Activated naive CD4-positive, alpha-beta T cell treated with anti-CD3 and anti-CD28 coated beads, Interleukin-2, amount 10 ng/mL, durations not matched to agents 7 days and 5 days (primary cell): Measurements from ENCODE around the gene TMOD4.

Experiments used
- CTCF ChIA-PET: fragments of 350-600 bp; sonication (Branson Sonifier 250); formaldehyde crosslinking; loops from one replicate; lab custom pipeline; 2021; ENCODE audit warnings: antibody characterized with exemption; lab: Charles Lee
- DNase-seq: peaks from one replicate; pipeline ENCODE4 v3.0.0-alpha.2; 2020
- H3K27ac Mint-ChIP-seq: one replicate; pipeline ENCODE4 v1.8.0; 2021; ENCODE audit warnings: mild to moderate bottlenecking, moderate library complexity, mixed read lengths
- H3K27me3 Mint-ChIP-seq: one replicate; pipeline ENCODE4 v1.8.0; 2021; ENCODE audit warnings: mild to moderate bottlenecking, mixed read lengths
- H3K36me3 Mint-ChIP-seq: one replicate; pipeline ENCODE4 v1.8.0; 2021; ENCODE audit warnings: mixed read lengths
- H3K4me1 Mint-ChIP-seq: one replicate; pipeline ENCODE4 v1.8.0; 2021; ENCODE audit warnings: mixed read lengths
- H3K4me3 Mint-ChIP-seq: one replicate; pipeline ENCODE4 v1.8.0; 2021; ENCODE audit warnings: mild to moderate bottlenecking, moderate library complexity, mixed read lengths
- H3K9me3 Mint-ChIP-seq: one replicate; pipeline ENCODE4 v1.8.0; 2021; ENCODE audit warnings: mixed read lengths

The TMOD4 gene

DNA sequence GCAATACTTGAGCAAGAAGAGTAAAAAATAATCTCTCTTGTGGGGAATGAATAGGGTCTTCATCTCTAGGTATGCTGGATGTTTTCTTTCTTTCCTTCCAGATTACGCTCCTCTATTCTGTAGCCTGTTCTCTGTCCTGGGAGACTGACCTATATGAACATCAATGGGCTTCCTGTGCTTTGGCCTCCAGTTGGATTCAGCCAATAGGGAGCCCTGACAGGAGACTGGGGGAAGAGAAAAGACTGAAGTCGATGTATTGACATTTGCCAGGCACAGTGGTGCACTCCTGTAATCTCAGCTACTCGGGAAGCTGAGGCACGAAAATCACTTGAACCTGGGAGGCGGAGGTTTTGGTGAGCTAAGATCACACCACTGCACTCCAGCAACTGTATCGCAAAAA is 47.0 kb downstream of the TMOD4 start:
- Mint-ChIP-seq H3K27me3 (peaks cover 26% of the 10 kb centered on the region), H3K4me3 (no peak overlapping the region), H3K27ac (no peak overlapping the region), H3K9me3 (no peaks in the 10 kb centered on the region), H3K36me3 (peaks cover 6% of the 10 kb centered on the region), H3K4me1 (peaks cover 17% of the 10 kb centered on the region)
- CTCF ChIA-PET, result interaction anchor here (1.2 to 1.7 kb wide), 2 partner anchors 29 to 104 kb away, joined by 3 to 4 read pairs; no protein-coding TSS in a partner anchor
- DNase-seq, result no peak

DNA sequence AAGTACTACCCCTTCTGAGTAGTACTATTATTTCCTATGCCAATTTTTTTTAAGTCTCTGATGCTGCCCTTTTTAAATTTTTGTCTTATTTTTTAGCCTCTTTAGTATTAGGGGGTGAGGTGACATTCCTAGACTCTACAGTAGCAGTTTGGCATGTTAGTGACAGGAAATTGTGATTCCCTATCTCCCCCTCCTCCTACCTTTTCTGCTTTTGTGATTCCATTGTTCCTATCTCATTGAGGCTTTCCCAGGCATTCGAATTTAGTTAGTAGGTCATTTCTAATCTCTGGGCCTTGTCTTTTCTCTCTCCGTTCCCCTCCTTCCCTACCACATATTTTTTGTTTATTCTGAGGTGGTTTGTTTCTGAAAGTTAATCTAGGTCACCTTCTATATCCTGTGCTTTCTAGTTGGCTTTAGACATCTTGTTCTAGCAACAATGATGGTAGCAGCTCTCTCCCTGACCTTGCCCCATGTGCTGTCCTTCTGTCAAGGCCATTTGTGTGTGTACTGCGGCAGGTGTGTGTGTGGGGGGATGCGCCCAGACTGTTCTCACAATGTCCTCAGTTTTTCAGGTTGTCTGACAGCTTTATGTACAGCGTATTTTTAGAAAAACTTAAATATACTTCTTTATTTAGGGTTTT is 50.9 kb downstream of the TMOD4 start:
- H3K4me1 Mint-ChIP-seq, result no peaks in the 10 kb centered on the region
- H3K9me3 Mint-ChIP-seq, result no peaks in the 10 kb centered on the region
- H3K27me3 Mint-ChIP-seq, result no peaks in the 10 kb centered on the region
- peaks cover 18% of the 10 kb centered on the region for H3K36me3 Mint-ChIP-seq
- H3K4me3 Mint-ChIP-seq, result no peak overlapping the region
- no peak overlapping the region for H3K27ac Mint-ChIP-seq
- CTCF ChIA-PET, result no interaction called here
- DNase-seq, result no peak
